DMS114 treated with DMSO at 0.1 percent for 48 hours (cell line): ENCODE data around the gene STK4.

ENCODE experiments used
- DNase-seq: peaks from one replicate; lab custom pipeline; 2025; ENCODE audit not compliant: unreplicated experiment; lab: John Stamatoyannopoulos, UW

Gene STK4

GRCh38 chr20:44966030-44966961 lies at the start of gene STK4:
Gene STK4, plus strand, starts transcription at chr20:44966512. Its CDS starts 57 bp downstream, at chr20:44966569.
- peak; percentile 62 for DNase-seq

- DNase-seq, result no peak
These were observed 49.7 kb upstream of the STK4 start for GRCh38 chr20:44916586-44916985.

- DNase-seq, result no peak
These were observed 48.9 kb upstream of the STK4 start for GRCh38 chr20:44917399-44917798.

GRCh38 chr20:44918342-44918741 lies 48.0 kb upstream of the STK4 start:
- DNase-seq, result no peak

GRCh38 chr20:44918761-44919160 lies 47.6 kb upstream of the STK4 start:
- DNase-seq, result no peak

GRCh38 chr20:44921447-44921846 lies 44.9 kb upstream of the STK4 start:
- no peak for DNase-seq

GRCh38 chr20:44924541-44924940 lies 41.8 kb upstream of the STK4 start:
- DNase-seq, result no peak

- DNase-seq, result no peak
These were observed 37.7 kb upstream of the STK4 start for GRCh38 chr20:44928595-44928994.

GRCh38 chr20:44930517-44931168 lies 35.7 kb upstream of the STK4 start:
- no peak for DNase-seq

GRCh38 chr20:44931911-44932310 lies 34.4 kb upstream of the STK4 start:
- DNase-seq, result no peak

GRCh38 chr20:44932916-44933315 lies 33.4 kb upstream of the STK4 start:
- no peak for DNase-seq

- no peak for DNase-seq
These were observed 29.8 kb upstream of the STK4 start for GRCh38 chr20:44936510-44936909.

GRCh38 chr20:44938637-44939036 lies 27.7 kb upstream of the STK4 start:
- DNase-seq, result no peak

- no peak for DNase-seq
These were observed 25.1 kb upstream of the STK4 start for GRCh38 chr20:44941120-44941691.

- DNase-seq, result no peak
These were observed 23.9 kb upstream of the STK4 start for GRCh38 chr20:44942264-44942973.

- DNase-seq, result no peak
These were observed 22.5 kb upstream of the STK4 start for GRCh38 chr20:44943828-44944227.

- no peak for DNase-seq
These were observed 21.1 kb upstream of the STK4 start for GRCh38 chr20:44945261-44945660.

- no peak for DNase-seq
These were observed 19.9 kb upstream of the STK4 start for GRCh38 chr20:44946271-44946852.

GRCh38 chr20:44948107-44948506 lies 18.2 kb upstream of the STK4 start:
- no peak for DNase-seq

GRCh38 chr20:44948513-44948912 lies 17.8 kb upstream of the STK4 start:
- DNase-seq, result no peak

GRCh38 chr20:44950368-44950767 lies 15.9 kb upstream of the STK4 start:
- DNase-seq, result no peak
